ENCODE data around the gene L1CAM.

GRCh38 chrX:153816831-153817690 is 68.9 kb downstream of the L1CAM start:
- TF ChIP-seq EGR1 (IDR thresholded peaks at IDR 0.05; ENCODE audit: low read depth in 2 of 2) = no peak
- TF ChIP-seq CTCF (IDR thresholded peaks at IDR 0.05; ENCODE audit: low read depth, low read length, missing input control) = no peak
- TF ChIP-seq TAF1 (conservative IDR thresholded peaks at IDR 0.05) = no peak
- TF ChIP-seq HNF4G (IDR thresholded peaks at IDR 0.05) = no peak
- no peak for TF ChIP-seq MAX (IDR thresholded peaks at IDR 0.05)
- no peak for TF ChIP-seq GABPA (IDR thresholded peaks at IDR 0.05 in 1 of 2, conservative IDR thresholded peaks at IDR 0.05 in 1 of 2)
- TF ChIP-seq ZBTB33 (IDR thresholded peaks at IDR 0.05) = no peak
- no peak for TF ChIP-seq YY1 (IDR thresholded peaks at IDR 0.05)
